Esophagus muscularis mucosa (tissue), 4 donors: ENCODE results near the gene BTBD9.

Experiments used
- EP300 ChIP-seq: sonication (generic); formaldehyde crosslinking; IDR thresholded peaks from one replicate; pipeline ENCODE4 v1.6.1; 2017; ENCODE audit warnings: antibody characterized with exemption
- POLR2A ChIP-seq: fragments of 450-650 bp; IDR thresholded peaks from one replicate; pipeline ENCODE4 v1.6.1; 2017; ENCODE audit warnings: antibody characterized with exemption, moderate library complexity, mild to moderate bottlenecking, low read depth
- POLR2AphosphoS5 ChIP-seq, 2 donors: sonication (generic); formaldehyde crosslinking; IDR thresholded peaks; one replicate each; pipeline ENCODE4 v1.6.1; 2017; ENCODE audit warnings: antibody characterized with exemption in 2 of 2
- TF ChIP-seq, protein P1 (sequence below), 3 experiments: fragments of 200-600 bp in 2 of 3; fragments of 450-650 bp in 1 of 3; sonication (generic) in 2 of 3; IDR thresholded peaks; one replicate each; pipeline ENCODE4 v1.5.1; 2017 to 2019; ENCODE audit warnings: antibody characterized with exemption in 3 of 3, mild to moderate bottlenecking in 2 of 3, moderate library complexity in 1 of 3

DNA sequence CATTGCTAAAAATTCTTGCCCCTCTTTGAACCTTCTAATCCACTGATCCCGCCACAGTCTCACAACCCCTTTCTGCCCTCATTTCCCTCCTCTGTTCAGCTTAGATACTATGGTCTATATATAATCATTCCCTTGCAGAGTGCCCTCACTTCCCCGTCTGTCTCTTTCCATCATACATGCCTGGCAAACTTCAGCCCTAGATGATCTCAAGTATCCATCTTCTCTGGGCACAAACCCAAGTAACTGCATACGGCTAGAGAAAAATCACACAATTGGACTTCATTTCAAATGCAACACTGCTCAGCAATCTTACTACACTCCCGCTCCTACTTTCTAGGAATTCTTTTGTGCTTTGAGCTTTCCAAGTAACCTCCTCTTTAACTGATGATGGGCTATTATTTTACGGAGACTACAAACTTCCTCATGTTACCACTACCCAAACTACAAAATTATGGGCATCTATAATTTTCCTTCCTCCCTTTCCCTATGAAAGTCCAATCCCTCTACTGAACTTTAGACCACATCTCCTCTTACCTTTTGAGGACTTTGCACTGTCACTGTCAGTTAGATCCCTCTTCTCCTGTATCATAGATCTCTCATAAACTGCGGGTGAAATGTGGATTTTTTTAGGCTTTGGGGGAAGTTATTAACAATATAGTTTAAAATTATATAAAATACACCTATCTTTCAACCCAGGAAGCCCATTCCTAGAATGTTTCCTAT lies 135.6 kb downstream of the BTBD9 start:
- TF ChIP-seq POLR2AphosphoS5 (IDR thresholded peaks at IDR 0.05), result no peak
- TF ChIP-seq, protein P1, sequence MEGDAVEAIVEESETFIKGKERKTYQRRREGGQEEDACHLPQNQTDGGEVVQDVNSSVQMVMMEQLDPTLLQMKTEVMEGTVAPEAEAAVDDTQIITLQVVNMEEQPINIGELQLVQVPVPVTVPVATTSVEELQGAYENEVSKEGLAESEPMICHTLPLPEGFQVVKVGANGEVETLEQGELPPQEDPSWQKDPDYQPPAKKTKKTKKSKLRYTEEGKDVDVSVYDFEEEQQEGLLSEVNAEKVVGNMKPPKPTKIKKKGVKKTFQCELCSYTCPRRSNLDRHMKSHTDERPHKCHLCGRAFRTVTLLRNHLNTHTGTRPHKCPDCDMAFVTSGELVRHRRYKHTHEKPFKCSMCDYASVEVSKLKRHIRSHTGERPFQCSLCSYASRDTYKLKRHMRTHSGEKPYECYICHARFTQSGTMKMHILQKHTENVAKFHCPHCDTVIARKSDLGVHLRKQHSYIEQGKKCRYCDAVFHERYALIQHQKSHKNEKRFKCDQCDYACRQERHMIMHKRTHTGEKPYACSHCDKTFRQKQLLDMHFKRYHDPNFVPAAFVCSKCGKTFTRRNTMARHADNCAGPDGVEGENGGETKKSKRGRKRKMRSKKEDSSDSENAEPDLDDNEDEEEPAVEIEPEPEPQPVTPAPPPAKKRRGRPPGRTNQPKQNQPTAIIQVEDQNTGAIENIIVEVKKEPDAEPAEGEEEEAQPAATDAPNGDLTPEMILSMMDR (IDR thresholded peaks at IDR 0.05), result no peak
- no peak for TF ChIP-seq EP300
- no peak for TF ChIP-seq POLR2A
